Endothelial cell of umbilical vein (primary cell): Measurements from ENCODE around the gene GALNT9.

Source experiments
- EZH2 ChIP-seq: IDR thresholded peaks from 2 replicates; pipeline ENCODE4 v1.6.1; 2012; ENCODE audit warnings: borderline replicate concordance, low read depth, mild to moderate bottlenecking, moderate library complexity, low read length, inconsistent platforms; ENCODE audit not compliant: severe bottlenecking
- FOS ChIP-seq: IDR thresholded peaks from 2 replicates; pipeline ENCODE4 v1.6.1; 2011; ENCODE audit warnings: mild to moderate bottlenecking, low read length, moderate library complexity, borderline replicate concordance; ENCODE audit not compliant: insufficient read depth
- POLR2A ChIP-seq: IDR thresholded peaks from 2 replicates; pipeline ENCODE4 v1.6.1; 2012; ENCODE audit warnings: low read depth, mild to moderate bottlenecking, control low read depth, low read length
- POLR2AphosphoS5 ChIP-seq: IDR thresholded peaks from 2 replicates; pipeline ENCODE4 v1.6.1; 2012; ENCODE audit warnings: low read depth, mild to moderate bottlenecking, control low read depth, low read length, moderate library complexity; ENCODE audit not compliant: insufficient read depth
- TF ChIP-seq, protein P1 (sequence below), 2 donors: IDR thresholded peaks; 1 replicate in 1 of 2; 2 replicates in 1 of 2; pipeline ENCODE4 v1.5.1; 2011; ENCODE audit warnings: low read length in 2 of 2, mild to moderate bottlenecking in 2 of 2, moderate library complexity in 2 of 2, control low read depth in 1 of 2, inconsistent platforms in 1 of 2, low read depth in 1 of 2; ENCODE audit not compliant: insufficient read depth in 1 of 2; ENCODE audit errors: extremely low read depth in 1 of 2
- TF ChIP-seq, protein P2 (sequence below): IDR thresholded peaks from 2 replicates; pipeline ENCODE4 v1.6.1; 2011; ENCODE audit not compliant: insufficient read depth, insufficient read length

DNA sequence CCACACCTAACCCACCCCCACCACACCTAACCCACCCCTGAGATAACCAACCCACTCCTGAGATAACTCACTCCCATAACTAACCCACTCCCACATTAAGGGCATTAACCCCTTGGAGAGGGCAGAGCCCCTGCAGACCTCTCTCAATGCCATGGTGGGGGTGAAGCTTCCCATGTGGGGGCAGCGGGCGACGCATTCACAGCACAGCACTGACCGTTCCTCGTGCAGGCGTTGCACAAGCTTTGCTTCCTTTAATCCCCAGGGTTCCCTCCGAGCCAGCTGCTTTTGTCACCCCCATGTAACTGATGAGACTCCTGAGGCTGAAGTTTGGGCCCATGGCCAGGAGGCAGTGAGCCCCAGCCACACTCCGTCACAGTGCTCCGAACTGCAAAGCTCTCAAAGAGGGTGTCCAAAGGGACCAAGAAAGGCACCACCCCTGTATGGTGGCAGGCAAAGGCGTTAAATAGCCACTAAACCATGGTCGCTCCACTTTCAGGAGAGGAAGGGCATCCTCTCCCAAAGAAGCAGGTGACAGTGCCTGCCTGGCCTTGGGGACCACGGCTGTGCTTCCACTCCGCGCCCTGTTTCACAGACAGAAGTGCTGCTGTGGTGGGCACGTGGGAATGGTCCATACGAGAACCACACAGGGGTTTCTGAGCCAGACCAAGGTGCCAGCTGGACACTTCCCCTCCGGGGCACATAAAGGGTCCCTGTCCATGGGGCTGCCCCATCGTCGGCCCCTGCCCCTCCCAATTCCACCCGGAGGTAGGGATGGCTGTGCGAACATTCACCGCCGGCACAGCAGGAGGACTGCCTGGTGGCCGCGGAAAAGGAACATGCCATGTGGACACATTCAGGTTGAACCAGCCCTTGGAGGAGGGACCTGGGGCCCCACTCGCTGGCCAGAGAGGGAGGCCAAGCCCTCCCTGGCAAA lies 28.3 kb downstream of the GALNT9 start:
- TF ChIP-seq POLR2A (no peak), POLR2AphosphoS5 (no peak), EZH2 (no peak), FOS (no peak)
- TF ChIP-seq, protein P1, sequence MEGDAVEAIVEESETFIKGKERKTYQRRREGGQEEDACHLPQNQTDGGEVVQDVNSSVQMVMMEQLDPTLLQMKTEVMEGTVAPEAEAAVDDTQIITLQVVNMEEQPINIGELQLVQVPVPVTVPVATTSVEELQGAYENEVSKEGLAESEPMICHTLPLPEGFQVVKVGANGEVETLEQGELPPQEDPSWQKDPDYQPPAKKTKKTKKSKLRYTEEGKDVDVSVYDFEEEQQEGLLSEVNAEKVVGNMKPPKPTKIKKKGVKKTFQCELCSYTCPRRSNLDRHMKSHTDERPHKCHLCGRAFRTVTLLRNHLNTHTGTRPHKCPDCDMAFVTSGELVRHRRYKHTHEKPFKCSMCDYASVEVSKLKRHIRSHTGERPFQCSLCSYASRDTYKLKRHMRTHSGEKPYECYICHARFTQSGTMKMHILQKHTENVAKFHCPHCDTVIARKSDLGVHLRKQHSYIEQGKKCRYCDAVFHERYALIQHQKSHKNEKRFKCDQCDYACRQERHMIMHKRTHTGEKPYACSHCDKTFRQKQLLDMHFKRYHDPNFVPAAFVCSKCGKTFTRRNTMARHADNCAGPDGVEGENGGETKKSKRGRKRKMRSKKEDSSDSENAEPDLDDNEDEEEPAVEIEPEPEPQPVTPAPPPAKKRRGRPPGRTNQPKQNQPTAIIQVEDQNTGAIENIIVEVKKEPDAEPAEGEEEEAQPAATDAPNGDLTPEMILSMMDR (IDR thresholded peaks at IDR 0.05; ENCODE audit: extremely low read depth in 1 of 2, insufficient read depth in 1 of 2, low read depth in 1 of 2, low read length in 2 of 2): no peak
- TF ChIP-seq, protein P2, sequence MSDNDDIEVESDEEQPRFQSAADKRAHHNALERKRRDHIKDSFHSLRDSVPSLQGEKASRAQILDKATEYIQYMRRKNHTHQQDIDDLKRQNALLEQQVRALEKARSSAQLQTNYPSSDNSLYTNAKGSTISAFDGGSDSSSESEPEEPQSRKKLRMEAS: no peak
